Endothelial cell of umbilical vein (primary cell): ENCODE measurements around the gene TSPOAP1. TPM values are rescaled to one million over a fixed set of nuclear protein-coding genes. Genes with fewer than 3 reads are reported as not detected.

ENCODE experiments used
- BruUV-seq: library from RNA; stranded (reverse); fragments of 400-500 nt; replicated peaks from 2 replicates; lab custom pipeline; 2021; lab: Mats Ljungman, UMichigan
- CTCF ChIA-PET: fragments of 300-600, 350-600 bp; sonication (Branson Sonifier 250); formaldehyde crosslinking; loops from one replicate; lab custom pipeline; 2021; ENCODE audit warnings: antibody characterized with exemption, inconsistent platforms; lab: Charles Lee
- POLR2A ChIA-PET: fragments of 300-600, 350-600 bp; sonication (Branson Sonifier 250); formaldehyde crosslinking; loops from one replicate; lab custom pipeline; 2021; ENCODE audit warnings: antibody characterized with exemption, inconsistent platforms; lab: Charles Lee
- DNase-seq: peaks from one replicate; pipeline ENCODE4 v3.0.0-alpha.2; 2011; ENCODE audit warnings: low read depth, low spot score
- FAIRE-seq: peaks from 2 replicates; lab custom pipeline; 2011; peaks lifted over from hg19 to GRCh38; lab: Jason Lieb, UNC
- H2AFZ ChIP-seq: 2 replicates; pipeline ENCODE4 v1.6.0; 2012; ENCODE audit warnings: low read depth, low read length, control low read depth, inconsistent platforms
- H3K27ac ChIP-seq: 2 replicates; pipeline ENCODE4 v1.5.1; 2011; ENCODE audit warnings: low read depth, mild to moderate bottlenecking, control low read depth, low read length, moderate library complexity; ENCODE audit not compliant: insufficient read depth
- H3K27me3 ChIP-seq, 2 experiments: 2 replicates each; pipeline versions ENCODE4 v1.6.0 to v1.6.1; 2011; ENCODE audit warnings: low read length in 2 of 2, mixed read lengths in 1 of 2; ENCODE audit not compliant: control insufficient read depth in 2 of 2, insufficient read depth in 2 of 2
- H3K36me3 ChIP-seq, 2 experiments: 2 replicates in 1 of 2; 3 replicates in 1 of 2; pipeline ENCODE4 v1.5.1; 2011; ENCODE audit warnings: low read length in 2 of 2, mild to moderate bottlenecking in 1 of 2, moderate library complexity in 1 of 2; ENCODE audit not compliant: control insufficient read depth in 2 of 2, insufficient read depth in 2 of 2; ENCODE audit errors: extremely low read depth in 1 of 2
- H3K4me1 ChIP-seq: 3 replicates; pipeline ENCODE4 v1.5.1; 2011; ENCODE audit warnings: mild to moderate bottlenecking, low read length; ENCODE audit not compliant: control insufficient read depth, insufficient read depth; ENCODE audit errors: extremely low read depth
- H3K4me2 ChIP-seq: 2 replicates; pipeline ENCODE4 v1.6.1; 2011; ENCODE audit warnings: low read length, control low read depth, mixed read lengths; ENCODE audit not compliant: insufficient read depth
- H3K4me3 ChIP-seq, 3 experiments: fragments of 200-600 bp in 1 of 3; sonication (generic), shearing (Covaris generic) in 1 of 3; replicated peaks in 1 of 3; 2 replicates each; pipeline ENCODE4 v1.5.1; 2011 to 2016; ENCODE audit warnings: control low read depth in 3 of 3, low read length in 3 of 3, mild to moderate bottlenecking in 2 of 3, inconsistent platforms in 1 of 3, low read depth in 1 of 3, moderate library complexity in 1 of 3; ENCODE audit not compliant: insufficient read depth in 1 of 3
- H3K79me2 ChIP-seq: 2 replicates; pipeline ENCODE4 v1.6.0; 2012; ENCODE audit warnings: low read length, inconsistent platforms; ENCODE audit not compliant: control insufficient read depth, insufficient read depth
- H3K9ac ChIP-seq: replicated peaks from 2 replicates; pipeline ENCODE3; 2011; ENCODE audit warnings: low read length, control low read depth; ENCODE audit not compliant: insufficient read depth; ENCODE audit errors: extremely low read depth
- H3K9me1 ChIP-seq: replicated peaks from 3 replicates; pipeline ENCODE4 v1.6.0; 2011; ENCODE audit warnings: mild to moderate bottlenecking, low read length; ENCODE audit not compliant: control insufficient read depth, insufficient read depth; ENCODE audit errors: extremely low read depth
- H3K9me3 ChIP-seq: replicated peaks from 2 replicates; pipeline ENCODE4 v1.5.1; 2012; ENCODE audit warnings: low read length, inconsistent platforms; ENCODE audit not compliant: control insufficient read depth, insufficient read depth
- H4K20me1 ChIP-seq: replicated peaks from 2 replicates; pipeline ENCODE3; 2011; ENCODE audit warnings: mild to moderate bottlenecking, low read length; ENCODE audit not compliant: control insufficient read depth, insufficient read depth; ENCODE audit errors: extremely low read depth
- EZH2 ChIP-seq: IDR thresholded peaks from 2 replicates; pipeline ENCODE4 v1.6.1; 2012; ENCODE audit warnings: borderline replicate concordance, low read depth, mild to moderate bottlenecking, moderate library complexity, low read length, inconsistent platforms; ENCODE audit not compliant: severe bottlenecking
- FOS ChIP-seq: IDR thresholded peaks from 2 replicates; pipeline ENCODE4 v1.6.1; 2011; ENCODE audit warnings: mild to moderate bottlenecking, low read length, moderate library complexity, borderline replicate concordance; ENCODE audit not compliant: insufficient read depth
- GATA2 ChIP-seq: IDR thresholded peaks from 2 replicates; pipeline ENCODE4 v1.7.0; 2011; ENCODE audit warnings: low read depth, mild to moderate bottlenecking, moderate library complexity, mixed read lengths, low read length; ENCODE audit not compliant: insufficient read length, insufficient read depth
- JUN ChIP-seq: IDR thresholded peaks from 2 replicates; pipeline ENCODE4 v1.6.1; 2011; ENCODE audit warnings: borderline replicate concordance, low read depth; ENCODE audit not compliant: insufficient read length, insufficient read depth
- MYC ChIP-seq: IDR thresholded peaks from one replicate; pipeline ENCODE4 v1.6.1; 2011; ENCODE audit warnings: mild to moderate bottlenecking, low read depth, low read length
- POLR2A ChIP-seq: IDR thresholded peaks from 2 replicates; pipeline ENCODE4 v1.6.1; 2012; ENCODE audit warnings: low read depth, mild to moderate bottlenecking, control low read depth, low read length
- POLR2AphosphoS5 ChIP-seq: IDR thresholded peaks from 2 replicates; pipeline ENCODE4 v1.6.1; 2012; ENCODE audit warnings: low read depth, mild to moderate bottlenecking, control low read depth, low read length, moderate library complexity; ENCODE audit not compliant: insufficient read depth
- dilution Hi-C: fragments of 300-500 bp; cut with MboI; formaldehyde crosslinking; loops from one replicate; pipeline ENCODE4 v1.15.0; 2019; ENCODE audit warnings: low sequenced_read_pairs; ENCODE audit not compliant: extremely low pct_ligation_motif_present
- intact Hi-C: fragments of 100-400 bp; cut with micrococcal nuclease; formaldehyde crosslinking; loops from one replicate; pipeline ENCODE4 v1.10.0; 2022
- polyA plus RNA-seq, 4 experiments: library from polyadenylated mRNA; depleted of rRNA in 3 of 4; stranded (reverse) in 3 of 4; unstranded in 1 of 4; fragments of >200 nt; gene quantifications; 2 replicates each; pipeline versions ENCODE4 v1.2.1 to v1.2.3, GENCODE V29; 2011 to 2012; ENCODE audit warnings: missing spikeins in 1 of 4
- total RNA-seq: library from RNA; stranded (reverse); gene quantifications from 2 replicates; pipeline ENCODE4 v1.2.3, GENCODE V29; 2021
- TF ChIP-seq, protein P1 (sequence below): IDR thresholded peaks from 2 replicates; pipeline ENCODE4 v1.6.1; 2011; ENCODE audit not compliant: insufficient read depth, insufficient read length
- TF ChIP-seq, protein P2 (sequence below), 2 donors: IDR thresholded peaks; 1 replicate in 1 of 2; 2 replicates in 1 of 2; pipeline ENCODE4 v1.5.1; 2011; ENCODE audit warnings: low read length in 2 of 2, mild to moderate bottlenecking in 2 of 2, moderate library complexity in 2 of 2, control low read depth in 1 of 2, inconsistent platforms in 1 of 2, low read depth in 1 of 2; ENCODE audit not compliant: insufficient read depth in 1 of 2; ENCODE audit errors: extremely low read depth in 1 of 2

The TSPOAP1 gene
- total and polyA plus RNA-seq, 2 donors (not counting 3 experiments of a cell fraction or from before 2014, with no cell fraction given) = not detected

DNA sequence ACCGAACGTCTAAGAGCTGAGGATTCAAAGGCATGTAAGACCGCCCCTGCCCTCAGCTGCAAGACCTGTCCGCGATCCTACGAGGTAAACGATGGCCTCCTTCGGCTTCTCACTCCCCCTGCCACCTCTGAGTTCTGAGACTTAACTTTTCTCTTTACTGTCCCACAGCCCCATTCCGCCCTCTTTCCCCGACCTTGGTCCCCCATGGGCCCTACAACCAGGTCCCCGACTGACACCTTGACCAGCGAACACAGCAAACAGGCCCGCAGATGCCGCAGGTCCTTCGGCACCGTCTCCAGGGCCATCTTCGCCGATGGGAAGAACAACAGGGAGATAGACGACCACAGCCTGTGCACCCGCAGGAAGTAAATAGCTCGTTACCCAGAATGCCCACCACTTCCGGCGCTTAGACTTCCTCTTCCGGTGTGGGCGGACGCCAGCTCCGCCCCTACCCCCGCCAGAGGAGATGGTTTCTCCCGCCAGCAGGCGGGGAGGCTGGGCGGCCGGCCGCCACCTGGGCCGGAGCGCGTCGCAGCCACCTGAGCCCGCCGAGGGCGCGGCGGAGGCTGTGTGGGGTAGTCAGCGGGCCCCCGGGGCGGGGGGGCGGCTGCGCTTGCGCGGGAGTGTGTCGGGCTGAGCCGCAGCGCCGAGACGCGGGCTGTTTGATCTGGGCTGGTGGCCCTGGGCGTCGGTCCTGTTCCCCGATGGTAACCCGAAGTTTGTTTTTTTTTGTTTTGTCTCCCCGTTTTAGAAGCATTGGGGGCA lies 23.4 kb upstream of the TSPOAP1 start, which contains the start of gene SUPT4H1:
Gene SUPT4H1 (minus strand): TSS at position 371 of the 765 bp plus-strand sequence. CDS start 66 bp downstream, at position 305.
- peak; percentile 96 for FAIRE-seq
- Histone ChIP-seq H2AFZ (peak within 1 kb of the TSS; percentile 82), H3K27ac (peak within 1 kb of the TSS; percentile 49), H3K4me1 (peaks cover 4% of the 10 kb centered on the region), H3K36me3 (peaks cover 8 to 23% of the 10 kb centered on the region in 2 experiments), H3K9me3 (no peaks in the 10 kb centered on the region), H3K27me3 (no peaks in the 10 kb centered on the region), H3K9me1 (no peaks in the 10 kb centered on the region), H3K4me3 (peak within 1 kb of the TSS; percentile 71 to 87 (median 86)), H3K9ac (peak within 1 kb of the TSS; percentile 89), H3K4me2 (peak within 1 kb of the TSS; percentile 68), H3K79me2 (peaks cover 6% of the 10 kb centered on the region), H4K20me1 (no peaks in the 10 kb centered on the region)
- dilution Hi-C loops = no loop called here
- peak; percentile 89 for DNase-seq
- CTCF ChIA-PET = interaction anchor here (0.6 to 2.9 kb wide), 15 partner anchors 9 to 133 kb away, joined by 3 to 19 read pairs (median 3); partner anchors contain the start of genes MKS1 and RNF43
- POLR2A ChIA-PET = interaction anchor here (0.6 to 2.5 kb wide), 7 partner anchors 8 to 725 kb away, joined by 3 to 12 read pairs (median 4); partner anchors contain the start of gene RNF43
- TF ChIP-seq POLR2A (peak; percentile 97), GATA2 (no peak), POLR2AphosphoS5 (peak; percentile 97)
- TF ChIP-seq, protein P1, sequence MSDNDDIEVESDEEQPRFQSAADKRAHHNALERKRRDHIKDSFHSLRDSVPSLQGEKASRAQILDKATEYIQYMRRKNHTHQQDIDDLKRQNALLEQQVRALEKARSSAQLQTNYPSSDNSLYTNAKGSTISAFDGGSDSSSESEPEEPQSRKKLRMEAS = no peak
- BruUV-seq = no TSS peak
- intact Hi-C loops = loop anchor here (1.0 to 5.0 kb wide), 4 partner anchors 40 to 345 kb away; partner anchors contain the start of genes RNF43 and SRSF1

DNA sequence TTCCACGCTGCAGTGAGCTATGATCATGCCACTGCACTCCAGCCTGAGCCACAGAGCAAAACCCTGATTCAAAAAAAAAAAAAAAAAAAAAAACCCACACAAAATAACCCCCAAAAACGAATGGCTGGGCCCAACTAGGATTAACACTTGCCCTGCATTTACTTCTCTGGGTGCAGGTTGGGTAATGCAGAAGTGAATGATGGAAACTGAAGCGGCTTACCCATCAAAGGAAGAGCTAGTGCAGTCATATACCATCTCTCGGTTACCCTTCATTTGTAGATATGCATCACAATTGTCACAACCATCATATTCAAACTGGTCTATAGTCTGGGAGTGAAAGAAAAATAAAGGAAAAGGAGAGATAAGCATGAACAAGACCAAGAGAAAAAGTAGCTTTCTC lies 22.6 kb upstream of the TSPOAP1 start:
- BruUV-seq = TSS peak; percentile 31
- H3K27ac ChIP-seq = no peak overlapping the region
- H3K9me1 ChIP-seq = no peaks in the 10 kb centered on the region

More for the DNA sequence above, 22.6 kb upstream of the TSPOAP1 start:
- H3K79me2 ChIP-seq = peaks cover 6% of the 10 kb centered on the region
- H3K4me3 ChIP-seq = peak overlapping the region; percentile 71 to 87 (median 86)
- no peak for DNase-seq
- FAIRE-seq = peak; percentile 35
- H3K27me3 ChIP-seq = no peaks in the 10 kb centered on the region
- H3K4me1 ChIP-seq = peaks cover 4% of the 10 kb centered on the region
- H3K4me2 ChIP-seq = peak overlapping the region; percentile 68
- no peaks in the 10 kb centered on the region for H3K9me3 ChIP-seq
- ChIA-PET CTCF (interaction anchor here (0.9 to 2.9 kb wide), 5 partner anchors 10 to 101 kb away, joined by 3 to 19 read pairs (median 6); partner anchors contain the start of gene RNF43), POLR2A (interaction anchor here (0.6 to 2.5 kb wide), 2 partner anchors 12 to 1535 kb away, joined by 4 to 12 read pairs; no protein-coding TSS in a partner anchor)
- no peaks in the 10 kb centered on the region for H4K20me1 ChIP-seq
- H3K36me3 ChIP-seq = peaks cover 10 to 27% of the 10 kb centered on the region in 2 experiments
- H3K9ac ChIP-seq = peak overlapping the region; percentile 89
- TF ChIP-seq POLR2AphosphoS5 (no peak), POLR2A (no peak), MYC (no peak), FOS (no peak), EZH2 (no peak), JUN (no peak), GATA2 (no peak)
- TF ChIP-seq, protein P2, sequence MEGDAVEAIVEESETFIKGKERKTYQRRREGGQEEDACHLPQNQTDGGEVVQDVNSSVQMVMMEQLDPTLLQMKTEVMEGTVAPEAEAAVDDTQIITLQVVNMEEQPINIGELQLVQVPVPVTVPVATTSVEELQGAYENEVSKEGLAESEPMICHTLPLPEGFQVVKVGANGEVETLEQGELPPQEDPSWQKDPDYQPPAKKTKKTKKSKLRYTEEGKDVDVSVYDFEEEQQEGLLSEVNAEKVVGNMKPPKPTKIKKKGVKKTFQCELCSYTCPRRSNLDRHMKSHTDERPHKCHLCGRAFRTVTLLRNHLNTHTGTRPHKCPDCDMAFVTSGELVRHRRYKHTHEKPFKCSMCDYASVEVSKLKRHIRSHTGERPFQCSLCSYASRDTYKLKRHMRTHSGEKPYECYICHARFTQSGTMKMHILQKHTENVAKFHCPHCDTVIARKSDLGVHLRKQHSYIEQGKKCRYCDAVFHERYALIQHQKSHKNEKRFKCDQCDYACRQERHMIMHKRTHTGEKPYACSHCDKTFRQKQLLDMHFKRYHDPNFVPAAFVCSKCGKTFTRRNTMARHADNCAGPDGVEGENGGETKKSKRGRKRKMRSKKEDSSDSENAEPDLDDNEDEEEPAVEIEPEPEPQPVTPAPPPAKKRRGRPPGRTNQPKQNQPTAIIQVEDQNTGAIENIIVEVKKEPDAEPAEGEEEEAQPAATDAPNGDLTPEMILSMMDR (IDR thresholded peaks at IDR 0.05; ENCODE audit: extremely low read depth in 1 of 2, insufficient read depth in 1 of 2, low read depth in 1 of 2, low read length in 2 of 2) = no peak
- TF ChIP-seq, protein P1 = no peak
- H2AFZ ChIP-seq = no peak overlapping the region
- dilution Hi-C loops (no loop called here), intact Hi-C loops (loop anchor here (5.0 kb wide), 1 partner anchor 41 kb away; no protein-coding TSS in a partner anchor)
